ENCODE measurements around the gene SLC41A2.

DNA sequence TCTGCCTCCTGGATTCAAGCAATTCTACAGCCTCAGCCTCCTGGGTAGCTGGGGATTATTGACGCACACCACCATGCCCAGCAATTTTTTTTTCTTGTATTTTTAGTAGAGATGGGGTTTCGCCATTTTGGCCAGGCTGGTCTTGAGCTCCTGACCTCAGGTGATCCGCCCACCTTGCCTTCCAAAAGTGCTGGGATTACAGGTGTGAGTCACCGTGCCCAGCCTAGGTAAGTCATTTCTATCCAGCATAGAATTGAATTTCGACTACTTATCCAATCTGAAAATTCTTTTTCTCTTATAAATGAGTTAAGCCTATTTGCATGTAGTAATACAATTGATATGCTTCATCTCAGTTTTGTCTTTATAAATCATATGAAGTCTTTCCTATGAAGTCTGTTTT lies 15.2 kb upstream of the SLC41A2 start:
- no peak for TF ChIP-seq EGR1 (conservative IDR thresholded peaks at IDR 0.05)
- TF ChIP-seq, protein P1, sequence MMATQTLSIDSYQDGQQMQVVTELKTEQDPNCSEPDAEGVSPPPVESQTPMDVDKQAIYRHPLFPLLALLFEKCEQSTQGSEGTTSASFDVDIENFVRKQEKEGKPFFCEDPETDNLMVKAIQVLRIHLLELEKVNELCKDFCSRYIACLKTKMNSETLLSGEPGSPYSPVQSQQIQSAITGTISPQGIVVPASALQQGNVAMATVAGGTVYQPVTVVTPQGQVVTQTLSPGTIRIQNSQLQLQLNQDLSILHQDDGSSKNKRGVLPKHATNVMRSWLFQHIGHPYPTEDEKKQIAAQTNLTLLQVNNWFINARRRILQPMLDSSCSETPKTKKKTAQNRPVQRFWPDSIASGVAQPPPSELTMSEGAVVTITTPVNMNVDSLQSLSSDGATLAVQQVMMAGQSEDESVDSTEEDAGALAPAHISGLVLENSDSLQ (IDR thresholded peaks at IDR 0.05) = no peak
- TF ChIP-seq, protein P2, sequence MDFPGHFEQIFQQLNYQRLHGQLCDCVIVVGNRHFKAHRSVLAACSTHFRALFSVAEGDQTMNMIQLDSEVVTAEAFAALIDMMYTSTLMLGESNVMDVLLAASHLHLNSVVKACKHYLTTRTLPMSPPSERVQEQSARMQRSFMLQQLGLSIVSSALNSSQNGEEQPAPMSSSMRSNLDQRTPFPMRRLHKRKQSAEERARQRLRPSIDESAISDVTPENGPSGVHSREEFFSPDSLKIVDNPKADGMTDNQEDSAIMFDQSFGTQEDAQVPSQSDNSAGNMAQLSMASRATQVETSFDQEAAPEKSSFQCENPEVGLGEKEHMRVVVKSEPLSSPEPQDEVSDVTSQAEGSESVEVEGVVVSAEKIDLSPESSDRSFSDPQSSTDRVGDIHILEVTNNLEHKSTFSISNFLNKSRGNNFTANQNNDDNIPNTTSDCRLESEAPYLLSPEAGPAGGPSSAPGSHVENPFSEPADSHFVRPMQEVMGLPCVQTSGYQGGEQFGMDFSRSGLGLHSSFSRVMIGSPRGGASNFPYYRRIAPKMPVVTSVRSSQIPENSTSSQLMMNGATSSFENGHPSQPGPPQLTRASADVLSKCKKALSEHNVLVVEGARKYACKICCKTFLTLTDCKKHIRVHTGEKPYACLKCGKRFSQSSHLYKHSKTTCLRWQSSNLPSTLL (IDR thresholded peaks at IDR 0.05) = no peak

Data from K562 (cell line).